Measurements from ENCODE around the gene YPEL1. TPM values are rescaled to one million over a fixed set of nuclear protein-coding genes. Genes with fewer than 3 reads are reported as not detected.

Gene YPEL1
- total and polyA plus RNA-seq, 2 donors (not counting 1 experiment from before 2014, with no cell fraction given): 14.9 to 17.0 TPM

DNA sequence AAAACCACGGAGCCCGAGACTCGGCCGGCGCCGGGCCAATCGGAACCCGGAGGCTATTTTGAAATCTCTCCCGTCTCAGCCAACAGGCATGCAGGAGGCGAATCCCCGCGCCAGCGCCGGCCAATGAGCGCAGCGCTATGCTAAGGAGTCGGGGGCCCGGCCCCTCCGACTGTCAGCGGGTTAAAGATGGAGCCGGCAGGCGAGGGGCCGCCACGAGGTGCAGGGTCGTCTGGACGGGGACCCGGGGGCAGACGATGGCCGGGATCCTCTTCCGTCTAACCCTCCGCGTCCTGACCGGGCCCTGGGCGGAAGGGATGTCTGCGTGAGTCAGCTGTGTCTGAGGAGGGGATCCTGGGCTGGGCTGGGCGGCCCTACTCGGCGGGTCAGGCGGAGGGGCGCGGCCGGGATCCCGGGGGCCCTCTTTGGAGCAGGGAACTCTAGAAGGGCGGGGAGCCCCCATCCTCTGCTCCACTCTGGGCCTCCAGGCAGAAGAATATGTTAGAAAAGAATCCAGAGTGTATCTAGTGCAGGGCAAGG, 83.5 kb downstream of the YPEL1 start:
- no peaks in the 10 kb centered on the region for H3K9me3 Mint-ChIP-seq (ENCODE audit: insufficient read depth)
- DNase-seq: peak; percentile 86
- peak overlapping the region; percentile 91 for H3K4me3 Mint-ChIP-seq
- peak overlapping the region; percentile 63 for H3K27ac Mint-ChIP-seq
- H3K36me3 ChIP-seq (replicated peaks in 1 of 2; ENCODE audit: control extremely low read depth in 1 of 2, control insufficient read depth in 1 of 2, extremely low read depth in 1 of 2, insufficient read depth in 2 of 2, low read length in 1 of 2): peaks cover 0 to 2% of the 10 kb centered on the region in 2 experiments
- no peaks in the 10 kb centered on the region for H3K9me3 ChIP-seq (ENCODE audit: control extremely low read depth in 1 of 3, control insufficient read depth in 2 of 3, insufficient read depth in 1 of 3, low read length in 2 of 3)
- WGBS (ENCODE audit: insufficient coverage): under 1% methylated on average over 44 of the region's 44 CpGs
- peaks cover 26% of the 10 kb centered on the region for H3K4me1 Mint-ChIP-seq
- TF ChIP-seq EZH2 (IDR thresholded peaks at IDR 0.05; ENCODE audit: borderline replicate concordance, insufficient read depth, low read depth, low read length, poor library complexity, severe bottlenecking): no peak
- TF ChIP-seq, protein P1, sequence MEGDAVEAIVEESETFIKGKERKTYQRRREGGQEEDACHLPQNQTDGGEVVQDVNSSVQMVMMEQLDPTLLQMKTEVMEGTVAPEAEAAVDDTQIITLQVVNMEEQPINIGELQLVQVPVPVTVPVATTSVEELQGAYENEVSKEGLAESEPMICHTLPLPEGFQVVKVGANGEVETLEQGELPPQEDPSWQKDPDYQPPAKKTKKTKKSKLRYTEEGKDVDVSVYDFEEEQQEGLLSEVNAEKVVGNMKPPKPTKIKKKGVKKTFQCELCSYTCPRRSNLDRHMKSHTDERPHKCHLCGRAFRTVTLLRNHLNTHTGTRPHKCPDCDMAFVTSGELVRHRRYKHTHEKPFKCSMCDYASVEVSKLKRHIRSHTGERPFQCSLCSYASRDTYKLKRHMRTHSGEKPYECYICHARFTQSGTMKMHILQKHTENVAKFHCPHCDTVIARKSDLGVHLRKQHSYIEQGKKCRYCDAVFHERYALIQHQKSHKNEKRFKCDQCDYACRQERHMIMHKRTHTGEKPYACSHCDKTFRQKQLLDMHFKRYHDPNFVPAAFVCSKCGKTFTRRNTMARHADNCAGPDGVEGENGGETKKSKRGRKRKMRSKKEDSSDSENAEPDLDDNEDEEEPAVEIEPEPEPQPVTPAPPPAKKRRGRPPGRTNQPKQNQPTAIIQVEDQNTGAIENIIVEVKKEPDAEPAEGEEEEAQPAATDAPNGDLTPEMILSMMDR (IDR thresholded peaks at IDR 0.05): no peak
- H3K27me3 Mint-ChIP-seq: no peaks in the 10 kb centered on the region
- H3K4me2 ChIP-seq (replicated peaks; ENCODE audit: low read depth, low read length, poor library complexity, severe bottlenecking): peak overlapping the region; percentile 84
- intact Hi-C loops (cut with micrococcal nuclease): loop anchor here (1.0 kb wide), 1 partner anchor 14 kb away; the partner anchor contains the start of gene PPIL2
- H2AFZ ChIP-seq (ENCODE audit: insufficient read depth, low read depth, low read length, poor library complexity, severe bottlenecking): peak overlapping the region; percentile 93
- peak overlapping the region; percentile 48 to 67 (median 58) for H3K4me3 ChIP-seq (ENCODE audit: control extremely low read depth in 1 of 5, extremely low read depth in 1 of 5, insufficient read depth in 1 of 5, low read depth in 2 of 5, low read length in 4 of 5)
- no peak overlapping the region for H3K27ac ChIP-seq (ENCODE audit: low read length in 2 of 2)
- POLR2A ChIA-PET: interaction anchor here (1.0 to 2.1 kb wide), 3 partner anchors 9 to 23 kb away, joined by 3 to 7 read pairs (median 5); no protein-coding TSS in a partner anchor
- peaks cover 6% of the 10 kb centered on the region for H3K79me2 ChIP-seq (ENCODE audit: control insufficient read depth, insufficient read depth, low read length)
- H4K20me1 ChIP-seq (ENCODE audit: control insufficient read depth, insufficient read depth, low read length, poor library complexity, severe bottlenecking): peaks cover 19% of the 10 kb centered on the region
- peaks cover 14 to 27% of the 10 kb centered on the region in 2 donors for H3K4me1 ChIP-seq (ENCODE audit: control insufficient read depth in 2 of 2, insufficient read depth in 2 of 2, low read length in 2 of 2)
- CTCF ChIA-PET: interaction anchor here (1.4 to 1.9 kb wide), 2 partner anchors 9 to 23 kb away, joined by 6 to 7 read pairs; partner anchors contain the start of gene SDF2L1
- no peaks in the 10 kb centered on the region for H3K27me3 ChIP-seq (replicated peaks in 1 of 4; ENCODE audit: control extremely low read depth in 1 of 4, control insufficient read depth in 3 of 4, insufficient read depth in 4 of 4, low read length in 3 of 4)
- peak; percentile 98 for ATAC-seq (ENCODE audit: low read depth)
- peak overlapping the region; percentile 65 for H3K9ac ChIP-seq (ENCODE audit: low read length)

DNA sequence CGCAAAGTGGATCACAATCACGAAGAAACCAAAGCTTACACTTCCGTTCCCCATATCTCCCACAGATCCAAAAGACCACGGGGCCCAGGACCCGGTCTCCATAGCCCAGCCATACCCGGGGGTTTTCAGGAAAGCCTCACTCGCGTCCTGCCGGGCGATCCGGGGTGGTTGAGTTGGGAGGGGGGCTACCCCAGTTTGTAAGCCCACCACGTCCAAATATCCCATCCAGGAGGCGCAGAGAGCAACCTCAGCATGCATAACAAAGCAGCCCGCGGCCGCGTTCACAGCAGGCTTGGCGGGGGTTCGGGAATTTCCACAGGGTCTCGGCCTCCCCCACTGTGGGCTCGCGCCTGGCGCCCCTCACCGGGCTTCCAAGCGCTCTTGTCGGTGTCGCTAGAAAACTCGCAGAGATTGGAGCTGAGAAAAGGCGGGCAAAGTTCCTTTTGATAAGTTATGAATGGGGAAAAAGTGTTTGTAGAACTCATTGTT, 84.0 kb downstream of the YPEL1 start:
- H3K9ac ChIP-seq (ENCODE audit: low read length): peak overlapping the region; percentile 65
- CTCF ChIA-PET: interaction anchor here (1.4 to 1.9 kb wide), 2 partner anchors 9 to 23 kb away, joined by 6 to 7 read pairs; partner anchors contain the start of gene SDF2L1
- no peak for DNase-seq

More for the DNA sequence above, 84.0 kb downstream of the YPEL1 start:
- Histone ChIP-seq H4K20me1 (ENCODE audit: control insufficient read depth, insufficient read depth, low read length, poor library complexity, severe bottlenecking) (peaks cover 21% of the 10 kb centered on the region), H3K9me3 (ENCODE audit: control extremely low read depth in 1 of 3, control insufficient read depth in 2 of 3, insufficient read depth in 1 of 3, low read length in 2 of 3) (no peaks in the 10 kb centered on the region), H3K79me2 (ENCODE audit: control insufficient read depth, insufficient read depth, low read length) (peaks cover 7% of the 10 kb centered on the region), H3K36me3 (replicated peaks in 1 of 2; ENCODE audit: control extremely low read depth in 1 of 2, control insufficient read depth in 1 of 2, extremely low read depth in 1 of 2, insufficient read depth in 2 of 2, low read length in 1 of 2) (peaks cover 0 to 4% of the 10 kb centered on the region in 2 experiments), H3K4me3 (ENCODE audit: control extremely low read depth in 1 of 5, extremely low read depth in 1 of 5, insufficient read depth in 1 of 5, low read depth in 2 of 5, low read length in 4 of 5) (peak overlapping the region; percentile 48 to 67 (median 58)), H3K4me1 (ENCODE audit: control insufficient read depth in 2 of 2, insufficient read depth in 2 of 2, low read length in 2 of 2) (peaks cover 10 to 27% of the 10 kb centered on the region in 2 donors), H3K27ac (ENCODE audit: low read length in 2 of 2) (no peak overlapping the region), H3K27me3 (replicated peaks in 1 of 4; ENCODE audit: control extremely low read depth in 1 of 4, control insufficient read depth in 3 of 4, insufficient read depth in 4 of 4, low read length in 3 of 4) (no peaks in the 10 kb centered on the region), H2AFZ (ENCODE audit: insufficient read depth, low read depth, low read length, poor library complexity, severe bottlenecking) (peak overlapping the region; percentile 93), H3K4me2 (replicated peaks; ENCODE audit: low read depth, low read length, poor library complexity, severe bottlenecking) (peak overlapping the region; percentile 84)
- Mint-ChIP-seq H3K27me3 (no peaks in the 10 kb centered on the region), H3K9me3 (ENCODE audit: insufficient read depth) (no peaks in the 10 kb centered on the region), H3K27ac (peak overlapping the region; percentile 63), H3K4me1 (peaks cover 25% of the 10 kb centered on the region), H3K4me3 (peak overlapping the region; percentile 91)
- POLR2A ChIA-PET: interaction anchor here (1.0 to 2.1 kb wide), 3 partner anchors 9 to 22 kb away, joined by 3 to 7 read pairs (median 5); no protein-coding TSS in a partner anchor
- intact Hi-C loops (cut with micrococcal nuclease): loop anchor here (1.0 kb wide), 1 partner anchor 15 kb away; the partner anchor contains the start of gene PPIL2
- WGBS (ENCODE audit: insufficient coverage): under 1% methylated on average over 27 of the region's 29 CpGs
- no peak for ATAC-seq (ENCODE audit: low read depth)
- TF ChIP-seq EZH2 (IDR thresholded peaks at IDR 0.05; ENCODE audit: borderline replicate concordance, insufficient read depth, low read depth, low read length, poor library complexity, severe bottlenecking): no peak
- TF ChIP-seq, protein P1 (IDR thresholded peaks at IDR 0.05): no peak

All from B cell (primary cell).